Memory B cell (primary cell): ENCODE measurements around the gene EMILIN2.
A peak's percentile ranks its signal among the peaks of the same experiment; 100 is the strongest.
"Not testable (repeated sequence)": the region's sequence is repeated elsewhere in the genome, so short reads cannot be mapped to it uniquely, and the experiment has no call there.

Source experiments
- ATAC-seq: fragments of 150-1000 bp; cut with Tn5 transposase; 2 replicates; pipeline ENCODE4 v1.10.0; 2021; ENCODE audit warnings: low read depth, mild to moderate bottlenecking, moderate library complexity
- DNase-seq, 2 donors: peaks; one replicate each; pipeline ENCODE4 v3.0.0; 2022; ENCODE audit warnings: low spot score in 2 of 2
- H3K27ac Mint-ChIP-seq: one replicate; pipeline ENCODE4 v1.8.0; 2022; ENCODE audit warnings: mild to moderate bottlenecking, moderate library complexity, mixed read lengths
- H3K27me3 Mint-ChIP-seq: one replicate; pipeline ENCODE4 v1.8.0; 2022; ENCODE audit warnings: mixed read lengths
- H3K36me3 Mint-ChIP-seq: one replicate; pipeline ENCODE4 v1.8.0; 2022; ENCODE audit warnings: mild to moderate bottlenecking, mixed read lengths
- H3K4me1 Mint-ChIP-seq: one replicate; pipeline ENCODE4 v1.8.0; 2022; ENCODE audit warnings: mixed read lengths
- H3K4me3 Mint-ChIP-seq: one replicate; pipeline ENCODE4 v1.8.0; 2022; ENCODE audit warnings: mild to moderate bottlenecking, moderate library complexity, mixed read lengths
- H3K9me3 Mint-ChIP-seq: one replicate; pipeline ENCODE4 v1.8.0; 2022; ENCODE audit warnings: mixed read lengths

The EMILIN2 gene

GRCh38 chr18:2915486-2915885, 68.7 kb downstream of the EMILIN2 start:
- H3K36me3 Mint-ChIP-seq: peaks cover 14% of the 10 kb centered on the region
- not testable (repeated sequence) for ATAC-seq, DNase-seq, H3K4me3 Mint-ChIP-seq, H3K9me3 Mint-ChIP-seq, H3K27me3 Mint-ChIP-seq
- peaks cover 18% of the 10 kb centered on the region for H3K4me1 Mint-ChIP-seq
- H3K27ac Mint-ChIP-seq: peak overlapping the region; percentile 75

- peak overlapping the region; percentile 75 for H3K27ac Mint-ChIP-seq
- H3K4me3 Mint-ChIP-seq: no peak overlapping the region
These were observed 69.4 kb downstream of the EMILIN2 start for GRCh38 chr18:2916184-2916583.

GRCh38 chr18:2917259-2918047, 70.6 kb downstream of the EMILIN2 start:
- DNase-seq: no peak
- Mint-ChIP-seq H3K9me3 (no peaks in the 10 kb centered on the region), H3K27ac (peak overlapping the region; percentile 75), H3K36me3 (peaks cover 21% of the 10 kb centered on the region), H3K4me3 (peak overlapping the region; percentile 36), H3K4me1 (peaks cover 18% of the 10 kb centered on the region), H3K27me3 (no peaks in the 10 kb centered on the region)
- peak; percentile 93 for ATAC-seq

More at GRCh38 chr18:2916184-2916583, 69.4 kb downstream of the EMILIN2 start:
- Mint-ChIP-seq H3K27me3 (no peaks in the 10 kb centered on the region), H3K9me3 (no peaks in the 10 kb centered on the region), H3K4me1 (peaks cover 18% of the 10 kb centered on the region), H3K36me3 (peaks cover 20% of the 10 kb centered on the region)
- ATAC-seq (no peak), DNase-seq (no peak)

GRCh38 chr18:2918761-2919550, 72.2 kb downstream of the EMILIN2 start:
- Mint-ChIP-seq H3K4me1 (peaks cover 18% of the 10 kb centered on the region), H3K27me3 (no peaks in the 10 kb centered on the region), H3K27ac (no peak overlapping the region), H3K9me3 (no peaks in the 10 kb centered on the region), H3K4me3 (no peak overlapping the region), H3K36me3 (peaks cover 25% of the 10 kb centered on the region)
- DNase-seq: no peak
- ATAC-seq: no peak

- no peak overlapping the region for H3K27ac Mint-ChIP-seq
- H3K4me3 Mint-ChIP-seq: no peak overlapping the region
- H3K36me3 Mint-ChIP-seq: peaks cover 25% of the 10 kb centered on the region
- no peaks in the 10 kb centered on the region for H3K9me3 Mint-ChIP-seq
- DNase-seq: no peak
- H3K4me1 Mint-ChIP-seq: peaks cover 18% of the 10 kb centered on the region
- no peaks in the 10 kb centered on the region for H3K27me3 Mint-ChIP-seq
- no peak for ATAC-seq
These were observed 72.8 kb downstream of the EMILIN2 start for GRCh38 chr18:2919600-2919999.

GRCh38 chr18:2920027-2920426, 73.2 kb downstream of the EMILIN2 start:
- ATAC-seq (no peak), DNase-seq (no peak)
- no peaks in the 10 kb centered on the region for H3K9me3 Mint-ChIP-seq
- H3K27ac Mint-ChIP-seq: no peak overlapping the region
- H3K4me1 Mint-ChIP-seq: peaks cover 18% of the 10 kb centered on the region
- no peaks in the 10 kb centered on the region for H3K27me3 Mint-ChIP-seq
- H3K36me3 Mint-ChIP-seq: peaks cover 27% of the 10 kb centered on the region
- H3K4me3 Mint-ChIP-seq: no peak overlapping the region

- Mint-ChIP-seq H3K27ac (no peak overlapping the region), H3K9me3 (no peaks in the 10 kb centered on the region), H3K27me3 (no peaks in the 10 kb centered on the region), H3K36me3 (peaks cover 29% of the 10 kb centered on the region), H3K4me3 (no peak overlapping the region), H3K4me1 (peaks cover 18% of the 10 kb centered on the region)
- ATAC-seq (no peak), DNase-seq (no peak)
These were observed 73.9 kb downstream of the EMILIN2 start for GRCh38 chr18:2920546-2921343.

- H3K36me3 Mint-ChIP-seq: peaks cover 30% of the 10 kb centered on the region
- H3K9me3 Mint-ChIP-seq: no peaks in the 10 kb centered on the region
- ATAC-seq (no peak), DNase-seq (no peak)
- H3K4me1 Mint-ChIP-seq: peaks cover 14% of the 10 kb centered on the region
- H3K27me3 Mint-ChIP-seq: no peaks in the 10 kb centered on the region
- no peak overlapping the region for H3K4me3 Mint-ChIP-seq
- H3K27ac Mint-ChIP-seq: no peak overlapping the region
These were observed 75.0 kb downstream of the EMILIN2 start for GRCh38 chr18:2921778-2922177.

GRCh38 chr18:2923464-2923863, 76.7 kb downstream of the EMILIN2 start:
- no peak overlapping the region for H3K27ac Mint-ChIP-seq
- H3K36me3 Mint-ChIP-seq: peaks cover 30% of the 10 kb centered on the region
- no peaks in the 10 kb centered on the region for H3K27me3 Mint-ChIP-seq

GRCh38 chr18:2924920-2925319, 78.1 kb downstream of the EMILIN2 start:
- peaks cover 29% of the 10 kb centered on the region for H3K36me3 Mint-ChIP-seq
- DNase-seq: no peak
- ATAC-seq: no peak
- no peaks in the 10 kb centered on the region for H3K27me3 Mint-ChIP-seq
- H3K4me1 Mint-ChIP-seq: peaks cover 8% of the 10 kb centered on the region
- no peaks in the 10 kb centered on the region for H3K9me3 Mint-ChIP-seq
- no peak overlapping the region for H3K4me3 Mint-ChIP-seq
- H3K27ac Mint-ChIP-seq: no peak overlapping the region

More at GRCh38 chr18:2923464-2923863, 76.7 kb downstream of the EMILIN2 start:
- no peak for DNase-seq
- H3K4me3 Mint-ChIP-seq: no peak overlapping the region
- H3K4me1 Mint-ChIP-seq: peaks cover 8% of the 10 kb centered on the region
- ATAC-seq: no peak
- H3K9me3 Mint-ChIP-seq: no peaks in the 10 kb centered on the region

GRCh38 chr18:2926528-2926927, 79.7 kb downstream of the EMILIN2 start:
- Mint-ChIP-seq H3K4me1 (peaks cover 6% of the 10 kb centered on the region), H3K27ac (peak overlapping the region; percentile 62), H3K36me3 (peaks cover 20% of the 10 kb centered on the region), H3K27me3 (no peaks in the 10 kb centered on the region), H3K4me3 (peak overlapping the region; percentile 30), H3K9me3 (no peaks in the 10 kb centered on the region)
- ATAC-seq (no peak), DNase-seq (no peak)

- no peaks in the 10 kb centered on the region for H3K27me3 Mint-ChIP-seq
- no peaks in the 10 kb centered on the region for H3K9me3 Mint-ChIP-seq
- no peak overlapping the region for H3K27ac Mint-ChIP-seq
- ATAC-seq: no peak
- peaks cover 17% of the 10 kb centered on the region for H3K36me3 Mint-ChIP-seq
- H3K4me1 Mint-ChIP-seq: peaks cover 11% of the 10 kb centered on the region
- H3K4me3 Mint-ChIP-seq: no peak overlapping the region
- DNase-seq: no peak
These were observed 80.9 kb downstream of the EMILIN2 start for GRCh38 chr18:2927745-2928144.

GRCh38 chr18:2932247-2933181, 85.7 kb downstream of the EMILIN2 start:
- DNase-seq: peak; percentile 48 to 71
- no peak overlapping the region for H3K4me3 Mint-ChIP-seq
- H3K27ac Mint-ChIP-seq: peak overlapping the region; percentile 77
- H3K9me3 Mint-ChIP-seq: no peaks in the 10 kb centered on the region
- H3K4me1 Mint-ChIP-seq: peaks cover 5% of the 10 kb centered on the region
- H3K36me3 Mint-ChIP-seq: peaks cover 12% of the 10 kb centered on the region
- H3K27me3 Mint-ChIP-seq: no peaks in the 10 kb centered on the region
- peak; percentile 72 for ATAC-seq
